Measurements from ENCODE around the gene ZNF230.

The ZNF230 gene

DNA sequence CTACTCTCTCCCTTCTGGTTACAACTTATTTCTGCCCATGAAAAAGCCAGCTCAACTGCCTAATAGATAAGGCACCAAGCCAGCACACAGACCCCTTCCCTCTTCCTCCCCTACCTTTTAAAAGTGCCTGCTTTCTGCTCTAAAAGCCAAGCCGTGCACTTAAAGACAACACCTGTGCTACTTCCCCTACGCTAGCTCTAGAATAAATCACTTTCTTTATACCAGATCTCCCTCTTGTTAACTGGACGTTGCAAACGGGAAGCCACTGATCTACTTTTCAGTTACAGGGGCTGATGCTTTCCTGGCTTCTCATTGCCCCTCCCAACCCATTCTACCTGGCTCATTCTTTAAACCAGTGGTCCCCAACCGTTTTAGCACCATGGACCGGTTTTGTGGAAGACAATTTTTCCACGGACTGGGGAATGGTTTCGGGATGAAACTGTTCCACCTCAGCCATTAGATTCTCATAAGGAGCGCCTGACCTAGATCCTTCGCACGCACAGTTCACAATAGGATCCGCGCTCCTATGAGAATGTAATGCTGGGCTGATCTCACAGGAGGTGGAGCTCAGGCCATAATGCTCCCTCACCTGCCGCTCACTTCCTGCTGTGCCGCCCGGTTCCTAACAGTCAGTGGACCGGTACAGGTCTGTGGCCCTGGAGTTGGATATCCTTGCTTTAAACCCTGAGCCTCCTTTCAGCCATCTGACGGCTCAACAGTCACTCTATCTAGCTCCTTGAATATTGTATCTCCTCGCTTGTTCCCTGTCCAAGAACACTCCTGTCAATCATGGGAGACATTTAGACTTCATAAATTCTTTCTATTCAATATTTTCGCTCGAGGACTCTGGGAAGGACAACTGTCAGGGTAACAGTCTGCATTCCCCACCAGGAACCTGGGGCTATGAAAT lies 48.2 kb downstream of the ZNF230 start:
- peak; percentile 76 for DNase-seq

DNA sequence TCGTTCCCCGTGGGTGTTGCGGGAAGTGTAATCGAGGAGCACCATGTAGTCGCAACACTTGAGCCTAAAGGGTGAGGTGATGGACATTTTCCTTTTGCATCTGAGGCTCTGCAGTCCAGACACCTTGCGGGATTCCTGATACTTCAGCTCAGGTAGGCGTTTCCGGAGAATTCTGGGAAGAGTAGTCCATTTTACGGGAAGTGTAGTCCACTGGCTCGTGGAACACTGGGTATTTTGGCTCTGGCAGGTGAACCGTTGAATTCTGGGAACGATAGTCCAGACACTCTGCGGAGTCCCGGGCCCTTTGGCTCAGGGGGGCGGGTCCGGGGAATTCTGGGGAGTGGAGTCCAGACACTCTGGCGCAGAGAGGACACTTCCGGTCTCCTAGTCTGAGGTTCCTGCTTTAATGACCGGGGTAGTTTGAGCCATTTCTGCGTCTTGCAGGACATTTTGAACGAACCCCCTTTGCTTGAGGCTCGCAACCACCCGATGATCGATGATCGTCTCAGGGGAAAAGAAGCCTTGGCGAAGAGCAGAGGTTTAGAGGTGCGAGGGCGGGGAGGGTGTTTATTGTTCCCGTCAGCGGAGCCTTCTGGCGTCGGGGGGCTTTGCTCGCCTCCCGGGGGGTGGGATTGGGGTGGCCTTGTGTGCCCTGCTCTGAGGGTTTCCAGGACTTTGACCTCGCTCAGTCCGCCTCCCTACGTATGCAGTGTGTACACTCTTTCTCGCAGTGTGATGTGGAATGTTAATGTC lies 49.1 kb downstream of the ZNF230 start, which contains the start of gene ZNF223:
TSS of gene ZNF223 (plus strand) at position 387 of the 753 bp plus-strand sequence. CDS start 3,141 bp downstream, outside the sequence.
- peak; percentile 96 for DNase-seq

DNA sequence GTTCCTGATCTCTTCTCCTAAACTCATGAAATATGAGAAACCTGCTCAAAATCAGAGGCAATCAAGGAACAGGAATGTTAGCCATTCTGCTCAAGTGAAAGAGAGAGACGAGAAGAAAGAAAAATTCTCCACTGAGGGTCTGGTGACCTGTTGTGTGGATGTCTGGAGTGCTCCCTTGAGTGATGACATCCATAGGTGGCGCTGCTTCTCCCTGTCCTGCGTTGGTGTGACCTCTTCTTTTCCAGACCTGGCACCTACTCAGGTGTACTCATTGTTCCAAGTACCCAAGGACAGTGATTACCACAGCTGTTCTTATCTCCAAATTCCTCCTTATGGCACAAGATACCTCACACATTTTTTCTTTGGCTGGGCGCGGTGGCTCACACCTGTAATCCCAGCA lies 53.1 kb downstream of the ZNF230 start:
- no peak for DNase-seq

DNA sequence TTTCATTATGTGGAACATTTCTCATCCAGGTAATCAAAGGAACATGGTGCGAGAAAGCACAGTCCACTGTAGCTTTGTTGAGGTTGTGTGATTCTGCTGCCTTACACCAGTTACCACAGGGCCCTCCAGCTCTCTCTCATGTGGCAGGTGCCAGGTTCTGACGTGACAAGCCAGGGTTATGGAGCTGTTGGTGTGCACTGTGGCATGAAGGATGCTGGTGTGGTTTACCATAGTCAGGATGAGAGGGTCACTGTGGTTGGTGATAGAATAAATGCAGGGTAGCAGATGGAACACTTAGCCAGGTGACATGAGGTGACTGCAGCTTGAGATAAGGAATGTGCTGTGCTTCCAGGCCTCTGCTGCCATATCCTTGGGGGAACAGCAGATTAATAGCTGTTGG lies 56.5 kb downstream of the ZNF230 start:
- no peak for DNase-seq

DNA sequence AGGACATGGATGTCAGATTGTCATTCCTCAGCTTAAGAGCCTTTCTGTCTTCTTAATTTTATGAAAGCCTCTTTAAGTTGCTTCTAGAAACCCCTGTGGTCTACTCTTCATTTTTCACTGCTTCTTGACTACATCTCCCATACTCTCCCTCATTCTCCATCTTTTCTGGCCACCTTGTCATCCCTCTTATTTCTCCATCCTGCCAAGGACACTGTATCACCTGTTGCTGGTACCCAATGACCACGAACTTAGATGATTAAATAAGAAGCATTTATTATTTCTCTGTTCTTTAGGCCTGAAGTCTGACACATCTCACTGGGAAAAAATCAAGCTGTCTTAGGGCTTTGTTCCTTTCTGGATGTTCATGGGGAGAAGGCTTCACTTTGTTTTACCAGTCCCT lies 58.3 kb downstream of the ZNF230 start:
- DNase-seq: no peak

All from NCI-H345 (cell line).